Activated CD4-positive, alpha-beta T cell treated with anti-CD3 and anti-CD28 coated beads, Interleukin-2, amount 50 U/mL, for 1 hour (primary cell): Measurements from ENCODE around the gene HECTD3.

ENCODE experiments used
- DNase-seq: peaks from one replicate; pipeline ENCODE4 v3.0.0-alpha.2; 2020

The HECTD3 gene

GRCh38 chr1:45010855-45011811 lies at the start of gene HECTD3:
TSS of gene HECTD3 (minus strand) at chr1:45011324. CDS start at chr1:45011257, 67 bp downstream.
- DNase-seq: peak; percentile 63

- no peak for DNase-seq
These were observed 48.7 kb upstream of the HECTD3 start for GRCh38 chr1:45059829-45060228.

GRCh38 chr1:45057542-45057941 lies 46.4 kb upstream of the HECTD3 start:
- no peak for DNase-seq

GRCh38 chr1:45051005-45051772 lies 40.1 kb upstream of the HECTD3 start:
- DNase-seq: peak; percentile 2

- DNase-seq: no peak
These were observed 35.9 kb upstream of the HECTD3 start for GRCh38 chr1:45047032-45047431.

GRCh38 chr1:45044916-45045315 lies 33.8 kb upstream of the HECTD3 start:
- no peak for DNase-seq

- DNase-seq: no peak
These were observed 32.0 kb upstream of the HECTD3 start for GRCh38 chr1:45043094-45043493.

GRCh38 chr1:45040297-45040696 lies 29.2 kb upstream of the HECTD3 start:
- no peak for DNase-seq

GRCh38 chr1:45038661-45039364 lies 27.7 kb upstream of the HECTD3 start:
- DNase-seq: no peak

GRCh38 chr1:45038240-45038639 lies 27.1 kb upstream of the HECTD3 start:
- no peak for DNase-seq

GRCh38 chr1:45037456-45037855 lies 26.3 kb upstream of the HECTD3 start:
- no peak for DNase-seq

- DNase-seq: no peak
These were observed 24.6 kb upstream of the HECTD3 start for GRCh38 chr1:45035631-45036301.

- no peak for DNase-seq
These were observed 22.2 kb upstream of the HECTD3 start for GRCh38 chr1:45033356-45033755.

- DNase-seq: no peak
These were observed 21.7 kb upstream of the HECTD3 start for GRCh38 chr1:45032837-45033236.

GRCh38 chr1:45026446-45026845 lies 15.3 kb upstream of the HECTD3 start:
- DNase-seq: no peak

- DNase-seq: no peak
These were observed 12.5 kb upstream of the HECTD3 start for GRCh38 chr1:45023663-45024062.

GRCh38 chr1:45018599-45019230 lies 7.6 kb upstream of the HECTD3 start:
- peak; percentile 58 for DNase-seq

- no peak for DNase-seq
These were observed 5.6 kb upstream of the HECTD3 start for GRCh38 chr1:45016767-45017166.

GRCh38 chr1:45016090-45016697 lies 5.1 kb upstream of the HECTD3 start:
- no peak for DNase-seq

GRCh38 chr1:45015683-45016082 lies 4.6 kb upstream of the HECTD3 start:
- DNase-seq: no peak

- peak; percentile 80 for DNase-seq
These were observed 3.4 kb upstream of the HECTD3 start for GRCh38 chr1:45014321-45015028.
